T-helper 2 cell treated with Interferon-gamma antibody and Interleukin-4, amounts not matched to agents 5 μg/mL and 100 μg/mL, for 36 hours (primary cell): Measurements from ENCODE around the gene WWTR1.

Experiments used
- DNase-seq: peaks from one replicate; pipeline ENCODE4 v3.0.0; 2021; ENCODE audit warnings: low spot score
- H3K27ac Mint-ChIP-seq: one replicate; pipeline ENCODE4 v1.8.0; 2021; ENCODE audit warnings: mild to moderate bottlenecking, mixed read lengths
- H3K27me3 Mint-ChIP-seq: one replicate; pipeline ENCODE4 v1.8.0; 2021; ENCODE audit warnings: low read depth, mixed read lengths
- H3K36me3 Mint-ChIP-seq: one replicate; pipeline ENCODE4 v1.8.0; 2021; ENCODE audit warnings: low read depth, mixed read lengths
- H3K4me1 Mint-ChIP-seq: one replicate; pipeline ENCODE4 v1.8.0; 2021; ENCODE audit warnings: low read depth, mixed read lengths
- H3K4me3 Mint-ChIP-seq: one replicate; pipeline ENCODE4 v1.8.0; 2022; ENCODE audit warnings: mild to moderate bottlenecking, moderate library complexity, mixed read lengths
- H3K9me3 Mint-ChIP-seq: one replicate; pipeline ENCODE4 v1.8.0; 2021; ENCODE audit warnings: mixed read lengths

The WWTR1 gene

DNA sequence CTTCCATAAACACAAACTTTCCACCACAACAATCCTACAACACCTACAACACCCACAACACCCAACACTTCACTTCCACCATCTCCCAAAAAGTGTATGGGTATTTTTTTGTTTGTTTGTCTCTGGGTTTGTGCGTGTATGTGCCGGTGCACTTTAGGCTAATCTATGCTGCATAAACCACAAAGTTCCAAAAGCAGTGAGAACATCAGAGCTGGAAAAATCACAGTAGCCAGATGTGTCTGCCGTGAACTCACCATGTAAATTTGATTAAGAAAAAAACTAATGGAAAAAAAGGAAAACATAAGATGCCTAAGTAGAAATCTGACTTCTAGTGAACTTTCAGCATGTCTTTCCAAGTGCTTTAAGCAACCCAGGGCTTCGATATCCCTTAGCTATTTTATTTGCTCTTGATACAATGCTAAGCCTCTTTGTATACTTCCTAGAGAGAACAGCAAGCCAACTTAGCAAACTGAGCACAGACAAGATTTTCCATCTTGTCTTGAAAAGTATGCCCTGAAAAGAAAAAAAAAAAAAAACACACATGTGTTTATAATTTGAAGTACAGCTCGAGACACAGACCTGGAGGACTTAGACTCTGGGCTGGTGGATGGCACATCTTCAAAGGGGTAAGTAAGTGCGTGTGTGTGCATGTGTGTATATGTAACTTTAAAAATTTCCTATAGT lies 91.4 kb downstream of the WWTR1 start:
- Mint-ChIP-seq H3K4me3 (no peak overlapping the region), H3K27ac (no peak overlapping the region), H3K9me3 (no peaks in the 10 kb centered on the region), H3K4me1 (peaks cover 4% of the 10 kb centered on the region), H3K36me3 (no peaks in the 10 kb centered on the region), H3K27me3 (peaks cover 13% of the 10 kb centered on the region)
- DNase-seq = no peak

GRCh38 chr3:149564079-149564478 lies 93.7 kb downstream of the WWTR1 start:
- no peaks in the 10 kb centered on the region for H3K9me3 Mint-ChIP-seq
- no peak for DNase-seq
- no peak overlapping the region for H3K27ac Mint-ChIP-seq
- peaks cover 21% of the 10 kb centered on the region for H3K27me3 Mint-ChIP-seq
- no peak overlapping the region for H3K4me3 Mint-ChIP-seq
- no peaks in the 10 kb centered on the region for H3K4me1 Mint-ChIP-seq
- no peaks in the 10 kb centered on the region for H3K36me3 Mint-ChIP-seq

DNA sequence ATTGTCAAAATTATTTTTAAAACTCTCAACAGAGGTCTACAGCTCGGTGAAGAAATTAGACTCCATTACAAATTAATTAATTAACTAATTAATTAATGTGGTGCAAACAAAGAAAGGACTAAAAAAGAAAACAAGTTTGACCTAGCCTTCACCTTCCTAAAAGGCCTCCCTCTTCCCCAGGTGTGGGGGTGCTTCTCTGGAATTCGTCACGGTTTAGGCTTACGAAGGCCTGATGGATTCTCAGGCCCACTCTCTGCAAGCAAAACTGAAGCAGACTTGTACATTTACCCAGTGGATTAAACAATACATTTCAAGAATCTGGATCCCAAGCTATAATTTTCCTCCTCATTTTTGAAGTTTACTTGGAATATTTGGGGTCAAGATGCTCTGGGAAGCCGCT lies 94.7 kb downstream of the WWTR1 start:
- Mint-ChIP-seq H3K36me3 (no peaks in the 10 kb centered on the region), H3K4me3 (no peak overlapping the region), H3K27me3 (peaks cover 28% of the 10 kb centered on the region), H3K27ac (no peak overlapping the region), H3K9me3 (no peaks in the 10 kb centered on the region), H3K4me1 (no peaks in the 10 kb centered on the region)
- no peak for DNase-seq

DNA sequence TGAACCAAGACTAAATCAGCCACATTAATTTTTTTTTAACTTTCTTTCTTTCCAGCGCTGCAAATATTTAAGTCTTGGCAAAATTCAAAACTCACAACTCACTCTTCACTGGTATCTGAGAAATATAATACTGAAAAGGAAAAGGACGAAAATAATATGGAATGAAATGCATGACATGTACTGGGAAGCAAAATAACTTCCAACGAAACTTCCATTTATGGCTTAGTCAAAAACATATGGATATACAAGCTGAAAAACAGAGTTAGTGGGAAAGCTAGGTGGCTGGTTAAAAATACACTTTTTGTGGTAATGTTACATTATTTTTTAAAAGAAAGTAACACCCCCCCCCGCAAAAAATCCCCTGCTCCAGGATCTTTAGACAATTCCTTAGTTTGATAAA lies 97.2 kb downstream of the WWTR1 start:
- no peak for DNase-seq
- Mint-ChIP-seq H3K4me3 (no peak overlapping the region), H3K4me1 (no peaks in the 10 kb centered on the region), H3K36me3 (no peaks in the 10 kb centered on the region), H3K27ac (no peak overlapping the region), H3K9me3 (no peaks in the 10 kb centered on the region), H3K27me3 (peaks cover 17% of the 10 kb centered on the region)

- Mint-ChIP-seq H3K9me3 (no peaks in the 10 kb centered on the region), H3K27ac (no peak overlapping the region), H3K27me3 (peaks cover 17% of the 10 kb centered on the region), H3K36me3 (no peaks in the 10 kb centered on the region), H3K4me1 (no peaks in the 10 kb centered on the region), H3K4me3 (no peak overlapping the region)
- no peak for DNase-seq
Observed at GRCh38 chr3:149560001-149560400, 97.8 kb downstream of the WWTR1 start.

DNA sequence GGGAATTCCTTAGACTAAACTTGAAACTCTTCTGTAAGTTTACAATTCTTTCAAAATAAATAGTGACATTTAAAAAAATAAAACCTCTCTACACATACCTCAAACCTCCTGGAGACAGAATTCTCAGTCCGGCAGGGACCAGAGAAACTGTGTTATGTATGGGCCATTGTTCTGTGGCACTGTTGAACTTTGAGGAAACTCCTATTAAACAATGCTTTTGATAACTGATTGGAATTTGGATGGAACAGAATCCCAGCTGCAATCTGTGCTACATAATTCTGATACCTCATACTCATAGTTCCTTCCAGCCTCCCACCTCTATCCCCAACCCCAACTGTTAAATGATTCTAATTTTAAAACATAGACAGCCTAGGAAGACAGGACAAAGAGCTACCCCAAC lies 98.3 kb downstream of the WWTR1 start:
- Mint-ChIP-seq H3K27me3 (peaks cover 17% of the 10 kb centered on the region), H3K36me3 (no peaks in the 10 kb centered on the region), H3K27ac (no peak overlapping the region), H3K4me1 (no peaks in the 10 kb centered on the region), H3K4me3 (no peak overlapping the region), H3K9me3 (no peaks in the 10 kb centered on the region)
- DNase-seq = no peak

GRCh38 chr3:149555927-149556326 lies 101.9 kb downstream of the WWTR1 start:
- Mint-ChIP-seq H3K36me3 (no peaks in the 10 kb centered on the region), H3K9me3 (no peaks in the 10 kb centered on the region), H3K27me3 (peaks cover 25% of the 10 kb centered on the region), H3K27ac (no peak overlapping the region), H3K4me3 (no peak overlapping the region), H3K4me1 (no peaks in the 10 kb centered on the region)
- DNase-seq = no peak

DNA sequence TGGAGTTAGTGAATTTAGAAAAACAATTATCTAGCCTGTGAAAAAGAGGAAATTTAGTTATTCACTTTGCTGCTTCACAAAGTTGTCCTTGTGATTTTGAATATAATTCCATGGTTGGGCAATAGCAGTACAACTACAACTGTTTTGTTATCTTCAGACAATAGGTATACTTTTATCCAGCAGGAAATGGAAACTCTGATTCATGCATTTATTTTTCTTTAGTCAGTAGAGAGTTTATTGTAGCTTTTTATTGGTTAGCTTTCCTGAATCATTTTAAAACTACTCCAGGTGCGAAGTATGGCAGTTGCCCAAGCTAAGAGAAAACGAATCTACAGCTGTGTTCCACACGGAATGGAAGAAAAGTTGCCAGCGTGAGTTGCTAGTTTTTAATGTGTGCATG lies 103.0 kb downstream of the WWTR1 start:
- no peak for DNase-seq

GRCh38 chr3:149553781-149554451 lies 103.9 kb downstream of the WWTR1 start:
- Mint-ChIP-seq H3K9me3 (no peaks in the 10 kb centered on the region), H3K27me3 (peaks cover 18% of the 10 kb centered on the region), H3K36me3 (no peaks in the 10 kb centered on the region), H3K4me3 (no peak overlapping the region), H3K4me1 (no peaks in the 10 kb centered on the region), H3K27ac (no peak overlapping the region)
- DNase-seq = no peak

More for the DNA sequence above, 103.0 kb downstream of the WWTR1 start:
- no peak overlapping the region for H3K27ac Mint-ChIP-seq
- H3K4me3 Mint-ChIP-seq = no peak overlapping the region
- no peaks in the 10 kb centered on the region for H3K9me3 Mint-ChIP-seq
- peaks cover 21% of the 10 kb centered on the region for H3K27me3 Mint-ChIP-seq
- no peaks in the 10 kb centered on the region for H3K36me3 Mint-ChIP-seq
- H3K4me1 Mint-ChIP-seq = no peaks in the 10 kb centered on the region

DNA sequence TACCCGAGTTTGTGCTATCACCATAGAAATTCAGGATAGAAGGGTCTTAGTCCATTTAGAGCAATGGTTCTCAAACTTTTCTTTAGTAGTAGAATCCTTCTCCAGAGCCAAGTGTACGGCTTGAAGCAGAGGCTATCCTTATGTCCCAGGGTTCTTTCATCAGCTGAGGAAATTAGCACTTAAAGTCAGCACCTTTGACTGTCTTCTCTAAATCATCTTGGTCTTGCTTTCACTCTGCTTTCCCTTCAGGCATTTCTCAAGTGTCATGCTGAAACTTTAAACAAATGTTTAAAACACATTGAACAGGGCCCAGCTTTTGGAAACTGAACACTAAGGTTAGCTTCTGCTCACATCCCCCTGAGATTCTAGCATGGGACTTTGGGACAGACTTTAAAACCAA lies 105.1 kb downstream of the WWTR1 start:
- Mint-ChIP-seq H3K27me3 (peaks cover 14% of the 10 kb centered on the region), H3K27ac (no peak overlapping the region), H3K36me3 (no peaks in the 10 kb centered on the region), H3K9me3 (no peaks in the 10 kb centered on the region), H3K4me1 (no peaks in the 10 kb centered on the region), H3K4me3 (no peak overlapping the region)
- no peak for DNase-seq

- DNase-seq = no peak
- Mint-ChIP-seq H3K4me3 (no peak overlapping the region), H3K36me3 (no peaks in the 10 kb centered on the region), H3K27ac (no peak overlapping the region), H3K9me3 (no peaks in the 10 kb centered on the region), H3K4me1 (no peaks in the 10 kb centered on the region), H3K27me3 (peaks cover 16% of the 10 kb centered on the region)
Observed at GRCh38 chr3:149551500-149551899, 106.3 kb downstream of the WWTR1 start.

- Mint-ChIP-seq H3K36me3 (no peaks in the 10 kb centered on the region), H3K9me3 (no peaks in the 10 kb centered on the region)
Observed at GRCh38 chr3:149548669-149549065, 109.2 kb downstream of the WWTR1 start.

GRCh38 chr3:149547954-149548668 lies 109.7 kb downstream of the WWTR1 start:
- Mint-ChIP-seq H3K9me3 (no peaks in the 10 kb centered on the region), H3K4me3 (no peak overlapping the region), H3K4me1 (no peaks in the 10 kb centered on the region), H3K36me3 (no peaks in the 10 kb centered on the region), H3K27ac (no peak overlapping the region), H3K27me3 (peaks cover 20% of the 10 kb centered on the region)
- DNase-seq = no peak

More at GRCh38 chr3:149548669-149549065, 109.2 kb downstream of the WWTR1 start:
- no peak for DNase-seq
- Mint-ChIP-seq H3K27ac (no peak overlapping the region), H3K4me1 (no peaks in the 10 kb centered on the region), H3K27me3 (peaks cover 20% of the 10 kb centered on the region), H3K4me3 (no peak overlapping the region)

GRCh38 chr3:149547413-149547812 lies 110.4 kb downstream of the WWTR1 start:
- Mint-ChIP-seq H3K4me1 (no peaks in the 10 kb centered on the region), H3K36me3 (no peaks in the 10 kb centered on the region), H3K9me3 (no peaks in the 10 kb centered on the region), H3K27me3 (peaks cover 15% of the 10 kb centered on the region), H3K4me3 (no peak overlapping the region), H3K27ac (no peak overlapping the region)
- DNase-seq = no peak
